ENCODE measurements around the gene PDK2.

DNA sequence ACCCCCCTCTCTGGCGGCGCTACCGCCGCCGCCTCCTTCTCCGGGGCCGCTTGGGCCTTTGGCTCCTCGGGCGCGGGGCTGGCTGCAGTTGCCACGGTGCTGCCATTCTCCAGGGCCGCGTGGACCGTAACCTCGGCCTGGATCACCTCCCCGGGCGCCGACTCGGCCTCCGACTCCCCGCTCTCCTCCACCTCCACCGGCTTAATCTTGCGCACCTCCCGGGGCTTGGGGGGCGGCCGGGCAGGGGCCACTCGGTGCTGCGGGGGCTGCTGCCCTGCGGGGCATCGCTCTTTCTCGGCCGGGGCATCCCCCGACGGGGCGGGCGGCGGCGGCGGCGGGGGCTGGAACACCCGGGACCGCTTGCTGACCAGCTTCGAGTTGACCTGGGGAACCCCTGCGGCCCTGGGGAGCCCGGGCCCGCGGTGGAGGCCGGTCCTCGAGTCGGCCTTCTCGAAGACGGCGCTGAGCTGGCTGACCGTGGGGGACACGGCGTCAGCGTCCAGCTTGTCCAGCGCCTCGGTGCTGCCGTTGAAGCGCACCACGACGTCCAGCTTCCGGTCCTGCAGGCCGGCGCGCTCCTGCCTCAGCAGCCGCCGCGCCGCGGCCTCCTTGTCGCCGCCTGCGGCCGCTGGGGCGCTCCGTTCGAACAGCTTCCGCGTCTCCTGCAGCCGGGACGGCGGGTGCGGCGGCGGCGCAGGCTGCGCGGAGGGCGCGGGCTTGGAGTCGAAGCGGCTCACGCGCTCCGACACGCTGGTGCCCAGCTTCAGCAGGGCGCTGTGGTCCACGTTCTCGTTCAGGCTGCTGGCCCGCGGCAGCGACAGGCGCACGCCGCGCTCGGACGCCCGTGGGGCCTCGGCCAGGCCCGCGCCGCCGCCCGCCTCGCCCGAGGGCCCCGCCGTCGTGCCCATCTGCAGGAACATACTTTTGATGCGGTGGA, 54.5 kb downstream of the PDK2 start:
- TF ChIP-seq POLR2A (IDR thresholded peaks at IDR 0.05), result peak; percentile 12
- TF ChIP-seq, protein P1, sequence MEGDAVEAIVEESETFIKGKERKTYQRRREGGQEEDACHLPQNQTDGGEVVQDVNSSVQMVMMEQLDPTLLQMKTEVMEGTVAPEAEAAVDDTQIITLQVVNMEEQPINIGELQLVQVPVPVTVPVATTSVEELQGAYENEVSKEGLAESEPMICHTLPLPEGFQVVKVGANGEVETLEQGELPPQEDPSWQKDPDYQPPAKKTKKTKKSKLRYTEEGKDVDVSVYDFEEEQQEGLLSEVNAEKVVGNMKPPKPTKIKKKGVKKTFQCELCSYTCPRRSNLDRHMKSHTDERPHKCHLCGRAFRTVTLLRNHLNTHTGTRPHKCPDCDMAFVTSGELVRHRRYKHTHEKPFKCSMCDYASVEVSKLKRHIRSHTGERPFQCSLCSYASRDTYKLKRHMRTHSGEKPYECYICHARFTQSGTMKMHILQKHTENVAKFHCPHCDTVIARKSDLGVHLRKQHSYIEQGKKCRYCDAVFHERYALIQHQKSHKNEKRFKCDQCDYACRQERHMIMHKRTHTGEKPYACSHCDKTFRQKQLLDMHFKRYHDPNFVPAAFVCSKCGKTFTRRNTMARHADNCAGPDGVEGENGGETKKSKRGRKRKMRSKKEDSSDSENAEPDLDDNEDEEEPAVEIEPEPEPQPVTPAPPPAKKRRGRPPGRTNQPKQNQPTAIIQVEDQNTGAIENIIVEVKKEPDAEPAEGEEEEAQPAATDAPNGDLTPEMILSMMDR (IDR thresholded peaks at IDR 0.05 in 4 of 5, conservative IDR thresholded peaks at IDR 0.05 in 1 of 5), result peak in 1 of 5 experiments; percentile 36
